Stimulated activated CD8-positive, alpha-beta memory T cell treated with anti-CD3 and anti-CD28 coated beads, Interleukin-2, amount 100 ng/mL, for 1 hour (primary cell): Measurements from ENCODE around the gene IGFL1.
"Not testable (repeated sequence)": the region's sequence is repeated elsewhere in the genome, so short reads cannot be mapped to it uniquely, and the experiment has no call there.

Experiments
- DNase-seq, 2 donors: peaks; one replicate each; pipeline ENCODE4 v3.0.0-alpha.2; 2020; ENCODE audit warnings: low read depth in 2 of 2

The IGFL1 gene

DNA sequence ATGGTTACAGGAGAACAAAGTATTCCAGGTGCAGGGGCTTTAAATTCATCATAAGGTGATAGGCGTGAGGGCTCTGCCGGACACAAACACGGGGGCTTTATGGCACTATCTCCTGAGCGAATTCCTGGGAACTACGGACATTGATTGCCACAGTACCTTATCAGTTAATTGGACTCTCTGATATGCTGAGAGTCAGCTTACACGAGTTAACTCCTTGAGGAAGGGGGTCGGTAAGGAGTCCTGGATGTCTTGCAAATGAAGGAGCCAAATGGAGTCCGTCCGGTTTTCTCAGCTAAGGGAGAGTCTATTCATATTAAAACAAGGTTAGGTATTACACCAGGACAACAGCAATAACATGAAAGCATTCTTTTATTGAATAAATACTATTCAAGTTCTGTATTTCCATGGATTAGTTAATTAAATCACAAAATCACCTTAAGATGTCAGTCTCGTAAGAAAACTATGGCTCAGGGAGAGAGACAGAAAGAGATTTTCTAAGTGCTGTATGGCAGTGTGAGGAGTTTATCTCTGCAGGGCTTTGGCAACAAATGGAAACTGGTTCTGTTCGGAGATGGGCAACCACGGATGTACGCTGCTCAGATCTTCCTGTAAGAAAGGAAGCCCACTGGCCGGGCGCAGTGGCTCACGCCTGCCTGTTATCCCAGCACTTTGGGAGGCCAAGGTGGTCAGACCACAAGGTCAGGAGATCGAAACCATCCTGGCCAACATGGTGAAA is 41.1 kb downstream of the IGFL1 start:
- DNase-seq: no peak

DNA sequence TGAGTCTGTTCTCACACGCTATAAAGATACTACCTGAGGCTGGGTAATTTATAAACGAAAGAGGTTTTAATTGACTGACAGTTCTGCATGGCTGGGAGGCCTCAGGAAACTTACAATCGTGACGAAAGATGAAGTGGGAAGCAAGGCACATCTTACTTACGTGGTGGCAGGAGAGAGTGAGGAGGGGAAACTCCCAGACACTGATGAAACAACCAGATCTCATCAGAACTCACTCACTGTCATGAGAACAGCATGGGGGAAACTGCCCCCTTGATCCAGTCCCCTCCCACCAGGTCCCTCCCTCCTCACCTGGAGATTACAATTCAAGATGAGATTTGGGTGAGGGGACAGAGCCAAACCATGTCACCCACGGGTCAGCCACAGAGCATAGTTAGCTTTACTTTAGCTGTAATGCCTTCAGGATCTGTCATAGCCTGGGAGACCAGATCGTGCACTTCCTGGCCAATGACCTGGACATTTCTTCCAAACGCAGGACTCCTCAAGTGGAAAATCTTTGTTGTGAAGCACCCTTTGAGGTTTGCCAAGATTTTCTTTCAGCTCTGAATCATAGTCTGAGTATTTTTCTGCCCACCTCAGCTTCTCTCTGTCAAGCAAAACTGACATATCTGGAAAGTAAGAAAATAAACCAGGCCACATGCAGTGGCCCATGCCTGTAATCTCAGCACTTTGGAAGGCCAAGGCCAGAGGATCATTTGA is 42.1 kb downstream of the IGFL1 start:
- DNase-seq: no peak

DNA sequence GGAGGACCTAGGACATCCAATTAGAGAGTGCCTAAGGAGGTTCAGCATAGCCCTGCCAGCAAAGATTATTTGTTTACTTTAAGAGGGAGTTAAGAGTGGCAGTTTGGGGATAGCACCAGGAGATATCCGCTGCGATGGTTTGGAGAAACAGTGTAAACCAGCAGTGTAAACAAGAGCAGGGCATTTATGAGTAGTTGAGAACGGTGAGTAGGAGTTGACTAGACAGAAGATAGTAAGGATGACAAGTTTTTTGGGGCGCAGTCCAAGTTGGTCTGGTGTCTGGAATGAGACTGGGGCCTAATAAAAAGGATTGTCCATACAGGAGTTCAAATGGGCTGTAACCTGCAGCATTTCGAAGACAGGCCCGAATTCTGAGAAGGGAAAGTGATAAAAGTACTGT is 44.4 kb downstream of the IGFL1 start:
- not testable (repeated sequence) for DNase-seq

DNA sequence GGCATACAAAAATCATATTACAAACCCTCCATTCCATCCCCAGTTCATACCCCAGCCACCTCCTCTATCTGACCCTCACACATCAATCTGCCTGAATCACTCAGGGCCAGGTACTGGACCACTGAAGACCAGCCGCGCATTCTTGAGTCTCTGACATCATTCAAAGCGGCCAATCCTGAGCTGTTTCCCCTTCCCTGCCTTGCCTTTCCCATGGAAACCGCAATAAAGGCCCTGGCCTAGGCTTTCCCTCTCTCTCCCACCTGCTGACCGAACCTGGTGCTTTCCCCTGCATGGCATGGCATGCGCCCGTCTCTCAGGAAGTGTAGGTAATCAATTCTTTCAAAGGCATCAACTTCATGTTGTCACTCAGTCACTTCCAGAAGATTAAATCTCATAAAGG is 49.6 kb downstream of the IGFL1 start:
- no peak for DNase-seq
